OCI-LY7 (cell line): ENCODE results near the gene DTYMK. TPM values are rescaled to one million over a fixed set of nuclear protein-coding genes. Genes with fewer than 3 reads are reported as not detected.
A peak's percentile ranks its signal among the peaks of the same experiment; 100 is the strongest.
"Not testable (repeated sequence)": the region's sequence is repeated elsewhere in the genome, so short reads cannot be mapped to it uniquely, and the experiment has no call there.

Experiments
- BruUV-seq: library from RNA; stranded (reverse); fragments of 400-500 nt; replicated peaks from 2 replicates; lab custom pipeline; 2021; lab: Mats Ljungman, UMichigan
- CTCF ChIA-PET: fragments of 300-600 bp; sonication (Branson Sonifier 250); formaldehyde crosslinking; loops from one replicate; lab custom pipeline; 2022; ENCODE audit warnings: antibody characterized with exemption; ENCODE audit not compliant: unreplicated experiment; lab: Charles Lee
- POLR2A ChIA-PET: fragments of 300-600 bp; sonication (Branson Sonifier 250); formaldehyde crosslinking; loops from one replicate; lab custom pipeline; 2022; ENCODE audit warnings: antibody characterized with exemption; lab: Charles Lee
- DNase-seq: peaks from one replicate; pipeline ENCODE4 v3.0.0-alpha.2; 2015; ENCODE audit warnings: low spot score
- H2AFZ ChIP-seq: fragments of 200-600 bp; sonication (generic), shearing (Covaris generic); 2 replicates; pipeline ENCODE4 v1.6.1; 2014; ENCODE audit warnings: mild to moderate bottlenecking, antibody characterized with exemption, low read length, moderate library complexity
- H3K27ac ChIP-seq: fragments of 200-600 bp; sonication (generic); 2 replicates; pipeline ENCODE4 v1.5.1; 2014; ENCODE audit warnings: mixed run types, low read depth, mild to moderate bottlenecking, moderate library complexity, low read length, inconsistent platforms; ENCODE audit not compliant: poor library complexity, severe bottlenecking
- H3K36me3 ChIP-seq: fragments of 200-600 bp; sonication (generic); 2 replicates; pipeline ENCODE4 v1.6.1; 2014; ENCODE audit warnings: mild to moderate bottlenecking, antibody characterized with exemption, low read length, moderate library complexity, mixed read lengths; ENCODE audit not compliant: insufficient read depth
- H3K4me1 ChIP-seq: fragments of 200-600 bp; sonication (generic); 2 replicates; pipeline ENCODE4 v1.5.1; 2014; ENCODE audit warnings: mild to moderate bottlenecking, low read length; ENCODE audit not compliant: insufficient read depth, poor library complexity, severe bottlenecking
- H3K4me2 ChIP-seq: fragments of 200-600 bp; sonication (generic); 2 replicates; pipeline ENCODE4 v1.6.1; 2014; ENCODE audit warnings: mild to moderate bottlenecking, low read length
- H3K4me3 ChIP-seq: fragments of 200-600 bp; sonication (generic); 2 replicates; pipeline ENCODE4 v1.5.1; 2014; ENCODE audit warnings: mild to moderate bottlenecking, low read depth, low read length; ENCODE audit not compliant: poor library complexity, severe bottlenecking
- H3K79me2 ChIP-seq: fragments of 200-600 bp; sonication (generic); 2 replicates; pipeline ENCODE4 v1.6.1; 2016; ENCODE audit warnings: low read depth, mild to moderate bottlenecking, low read length, moderate library complexity, mixed read lengths; ENCODE audit not compliant: insufficient read depth
- H3K9me2 ChIP-seq: fragments of 200-600 bp; sonication (generic); 2 replicates; pipeline ENCODE4 v1.6.1; 2016; ENCODE audit warnings: mild to moderate bottlenecking, low read length, mixed read lengths; ENCODE audit not compliant: insufficient read depth
- H3K9me3 ChIP-seq: fragments of 200-600 bp; sonication (generic); 2 replicates; pipeline ENCODE4 v1.6.1; 2014; ENCODE audit warnings: mild to moderate bottlenecking, mixed run types, low read length, mixed read lengths
- H4K20me1 ChIP-seq: fragments of 200-600 bp; sonication (generic); 2 replicates; pipeline ENCODE4 v1.6.1; 2014; ENCODE audit warnings: mild to moderate bottlenecking, antibody characterized with exemption, low read length, moderate library complexity, mixed read lengths; ENCODE audit not compliant: insufficient read depth
- EZH2phosphoT487 ChIP-seq: fragments of 200-600 bp; sonication (generic); IDR thresholded peaks from 2 replicates; pipeline ENCODE4 v1.6.1; 2018; ENCODE audit warnings: low read depth, borderline replicate concordance, mild to moderate bottlenecking, mixed run types, antibody characterized with exemption, low read length, moderate library complexity, mixed read lengths
- intact Hi-C: fragments of 100-400 bp; cut with micrococcal nuclease; formaldehyde crosslinking; loops from one replicate; pipeline ENCODE4 v1.10.0; 2022; ENCODE audit not compliant: unreplicated experiment
- total RNA-seq, 2 experiments: library from RNA; depleted of rRNA in 1 of 2; stranded (reverse); fragments of >200 nt in 1 of 2; shearing (Covaris generic) in 1 of 2; gene quantifications; 2 replicates each; pipeline ENCODE4 v1.2.3, GENCODE V29; 2014 to 2022
- TF ChIP-seq, protein P1 (sequence below): fragments of 200-600 bp; sonication (generic); conservative IDR thresholded peaks from 2 replicates; pipeline ENCODE4 v1.5.1; 2014; ENCODE audit warnings: mild to moderate bottlenecking, antibody characterized with exemption, low read length, moderate library complexity, mixed read lengths

Gene DTYMK
- total RNA-seq, 2 experiments from 2014 or later: 118 to 129 TPM

- no TSS peak for BruUV-seq
- TF ChIP-seq, protein P1, sequence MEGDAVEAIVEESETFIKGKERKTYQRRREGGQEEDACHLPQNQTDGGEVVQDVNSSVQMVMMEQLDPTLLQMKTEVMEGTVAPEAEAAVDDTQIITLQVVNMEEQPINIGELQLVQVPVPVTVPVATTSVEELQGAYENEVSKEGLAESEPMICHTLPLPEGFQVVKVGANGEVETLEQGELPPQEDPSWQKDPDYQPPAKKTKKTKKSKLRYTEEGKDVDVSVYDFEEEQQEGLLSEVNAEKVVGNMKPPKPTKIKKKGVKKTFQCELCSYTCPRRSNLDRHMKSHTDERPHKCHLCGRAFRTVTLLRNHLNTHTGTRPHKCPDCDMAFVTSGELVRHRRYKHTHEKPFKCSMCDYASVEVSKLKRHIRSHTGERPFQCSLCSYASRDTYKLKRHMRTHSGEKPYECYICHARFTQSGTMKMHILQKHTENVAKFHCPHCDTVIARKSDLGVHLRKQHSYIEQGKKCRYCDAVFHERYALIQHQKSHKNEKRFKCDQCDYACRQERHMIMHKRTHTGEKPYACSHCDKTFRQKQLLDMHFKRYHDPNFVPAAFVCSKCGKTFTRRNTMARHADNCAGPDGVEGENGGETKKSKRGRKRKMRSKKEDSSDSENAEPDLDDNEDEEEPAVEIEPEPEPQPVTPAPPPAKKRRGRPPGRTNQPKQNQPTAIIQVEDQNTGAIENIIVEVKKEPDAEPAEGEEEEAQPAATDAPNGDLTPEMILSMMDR: no peak
- no peak for TF ChIP-seq EZH2phosphoT487
- peaks cover 22% of the 10 kb centered on the region for H3K4me1 ChIP-seq
- H3K36me3 ChIP-seq: no peaks in the 10 kb centered on the region
- H3K9me2 ChIP-seq: no peaks in the 10 kb centered on the region
- DNase-seq: no peak
- intact Hi-C loops: loop anchor here (1.0 to 2.0 kb wide), 3 partner anchors 31 to 68 kb away; partner anchors contain the start of genes DTYMK and ING5
- no peak overlapping the region for H3K27ac ChIP-seq
- H3K9me3 ChIP-seq: no peaks in the 10 kb centered on the region
- ChIA-PET POLR2A (interaction anchor here (0.6 to 2.7 kb wide), 7 partner anchors 21 to 76 kb away, joined by 3 to 7 read pairs (median 4); partner anchors contain the start of genes DTYMK and ING5), CTCF (interaction anchor here (1.4 kb wide), 1 partner anchor 31 kb away, joined by 3 read pairs; no protein-coding TSS in a partner anchor)
- H3K4me3 ChIP-seq: peak overlapping the region; percentile 81
- peak overlapping the region; percentile 84 for H3K4me2 ChIP-seq
- H2AFZ ChIP-seq: peak overlapping the region; percentile 78; the same call in 1 of the 2 replicates
- H4K20me1 ChIP-seq: no peaks in the 10 kb centered on the region
- H3K79me2 ChIP-seq: no peaks in the 10 kb centered on the region
Measured at GRCh38 chr2:241733391-241734207, 47.0 kb upstream of the DTYMK start.

DNA sequence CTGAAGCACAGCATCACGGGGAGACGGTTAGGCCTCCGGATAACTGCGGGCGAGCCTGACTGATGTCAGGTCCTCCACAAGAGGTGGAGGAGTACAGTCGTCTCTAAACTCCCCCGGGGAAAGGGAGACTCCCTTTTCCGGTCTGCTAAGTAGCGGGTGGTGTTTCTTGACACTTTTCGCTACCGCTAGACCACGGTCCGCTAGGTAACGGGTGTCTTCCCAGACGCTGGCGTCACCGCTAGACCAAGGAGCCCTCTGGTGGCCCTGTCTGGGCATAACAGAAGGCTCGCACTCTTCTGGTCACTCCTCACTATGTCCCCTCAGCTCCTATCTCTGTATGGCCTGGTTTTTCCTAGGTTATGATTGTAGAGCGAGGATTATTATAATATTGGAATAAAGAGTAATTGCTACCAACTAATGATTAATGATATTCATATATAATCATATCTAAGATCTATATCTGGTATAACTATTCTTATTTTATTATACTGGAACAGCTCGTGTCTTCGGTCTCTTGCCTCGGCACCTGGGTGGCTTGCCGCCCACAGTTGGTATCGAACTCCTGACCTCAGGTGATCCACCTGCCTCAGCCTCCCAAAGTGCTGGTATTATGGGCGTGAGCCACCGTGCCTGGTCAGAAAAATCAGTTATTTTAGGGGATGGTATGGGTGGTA, 46.0 kb upstream of the DTYMK start:
- ChIA-PET POLR2A (interaction anchor here (0.6 to 2.7 kb wide), 4 partner anchors 20 to 46 kb away, joined by 3 to 7 read pairs (median 4); partner anchors contain the start of genes DTYMK and ING5), CTCF (interaction anchor here (1.4 kb wide), 1 partner anchor 30 kb away, joined by 3 read pairs; no protein-coding TSS in a partner anchor)
- Histone ChIP-seq H3K4me2 (peak overlapping the region; percentile 60), H3K4me1 (peaks cover 22% of the 10 kb centered on the region), H3K4me3 (peak overlapping the region; percentile 47), H3K27ac (peak overlapping the region; percentile 42), H2AFZ (peak overlapping the region; percentile 67; the same call in 1 of the 2 replicates)
- BruUV-seq, H3K79me2 ChIP-seq, H3K36me3 ChIP-seq, H4K20me1 ChIP-seq, H3K9me3 ChIP-seq, intact Hi-C loops, H3K9me2 ChIP-seq: not testable (repeated sequence)
- TF ChIP-seq, protein P1: peak; percentile 67; the same call in 1 of the 2 replicates
- peak; percentile 80 for DNase-seq
